HEK293 (cell line): Measurements from ENCODE around the gene JADE3.
A peak's percentile ranks its signal among the peaks of the same experiment; 100 is the strongest.

Experiments
- AEBP2 ChIP-seq: fragments of 450-650 bp; formaldehyde crosslinking; IDR thresholded peaks from 2 replicates; pipeline ENCODE4 v1.5.1; 2016; ENCODE audit warnings: missing biosample characterization, missing genetic modification characterization, borderline replicate concordance
- BCL11B ChIP-seq: fragments of 450-650 bp; formaldehyde crosslinking; IDR thresholded peaks from 2 replicates; pipeline ENCODE4 v1.5.1; 2016; ENCODE audit warnings: low read depth, missing biosample characterization, missing genetic modification characterization
- GLIS1 ChIP-seq: fragments of 450-650 bp; formaldehyde crosslinking; IDR thresholded peaks from 2 replicates; pipeline ENCODE4 v1.5.1; 2016; ENCODE audit warnings: missing biosample characterization, missing genetic modification characterization
- KLF10 ChIP-seq: fragments of 450-650 bp; IDR thresholded peaks from 2 replicates; pipeline ENCODE4 v1.5.1; 2018; ENCODE audit warnings: missing biosample characterization, mild to moderate bottlenecking, missing genetic modification characterization
- KLF8 ChIP-seq: fragments of 450-650 bp; formaldehyde crosslinking; IDR thresholded peaks from 2 replicates; pipeline ENCODE4 v1.5.1; 2016; ENCODE audit warnings: missing biosample characterization, missing genetic modification characterization
- MZF1 ChIP-seq: fragments of 450-650 bp; formaldehyde crosslinking; IDR thresholded peaks from 2 replicates; pipeline ENCODE4 v1.5.1; 2017; ENCODE audit warnings: missing biosample characterization, missing genetic modification characterization, borderline replicate concordance
- SETDB1 ChIP-seq: IDR thresholded peaks from one replicate; pipeline ENCODE4 v1.6.1; 2017; ENCODE audit warnings: mild to moderate bottlenecking, low read length, moderate library complexity, mixed read lengths; ENCODE audit not compliant: insufficient read length
- SP3 ChIP-seq: fragments of 450-650 bp; formaldehyde crosslinking; IDR thresholded peaks from 2 replicates; pipeline ENCODE4 v1.5.1; 2016; ENCODE audit warnings: missing biosample characterization, missing genetic modification characterization
- TRIM28 ChIP-seq: IDR thresholded peaks from 2 replicates; pipeline ENCODE4 v1.6.1; 2011; ENCODE audit warnings: low read length, control low read depth, borderline replicate concordance
- ZBTB1 ChIP-seq: fragments of 450-650 bp; formaldehyde crosslinking; IDR thresholded peaks from 2 replicates; pipeline ENCODE4 v1.5.1; 2016; ENCODE audit warnings: missing biosample characterization, missing genetic modification characterization
- ZBTB21 ChIP-seq: fragments of 450-650 bp; formaldehyde crosslinking; IDR thresholded peaks from 2 replicates; pipeline ENCODE4 v1.5.1; 2017; ENCODE audit warnings: missing biosample characterization, missing genetic modification characterization
- ZBTB48 ChIP-seq: fragments of 450-650 bp; formaldehyde crosslinking; IDR thresholded peaks from 2 replicates; pipeline ENCODE4 v1.5.1; 2016; ENCODE audit warnings: missing biosample characterization, missing genetic modification characterization
- ZFHX2 ChIP-seq: fragments of 450-650 bp; formaldehyde crosslinking; conservative IDR thresholded peaks from 2 replicates; pipeline ENCODE4 v1.5.1; 2016; ENCODE audit warnings: missing biosample characterization, missing genetic modification characterization
- ZNF133 ChIP-seq: fragments of 450-650 bp; formaldehyde crosslinking; IDR thresholded peaks from 2 replicates; pipeline ENCODE4 v1.5.1; 2016; ENCODE audit warnings: missing biosample characterization, missing genetic modification characterization
- ZNF184 ChIP-seq: fragments of 450-650 bp; IDR thresholded peaks from 2 replicates; pipeline ENCODE4 v1.5.1; 2018; ENCODE audit warnings: missing biosample characterization, mild to moderate bottlenecking, missing genetic modification characterization
- ZNF292 ChIP-seq: fragments of 450-650 bp; formaldehyde crosslinking; IDR thresholded peaks from 2 replicates; pipeline ENCODE4 v1.5.1; 2016; ENCODE audit warnings: low read depth, missing biosample characterization, missing genetic modification characterization, borderline replicate concordance
- ZNF302 ChIP-seq: fragments of 450-650 bp; formaldehyde crosslinking; IDR thresholded peaks from 2 replicates; pipeline ENCODE4 v1.5.1; 2016; ENCODE audit warnings: missing biosample characterization, missing genetic modification characterization, low read depth
- ZNF341 ChIP-seq: fragments of 450-650 bp; formaldehyde crosslinking; IDR thresholded peaks from 2 replicates; pipeline ENCODE4; 2016; ENCODE audit warnings: low read depth, missing biosample characterization, missing genetic modification characterization
- ZNF366 ChIP-seq: fragments of 450-650 bp; formaldehyde crosslinking; conservative IDR thresholded peaks from 2 replicates; pipeline ENCODE4 v1.5.1; 2016; ENCODE audit warnings: missing biosample characterization, missing genetic modification characterization
- ZNF391 ChIP-seq: fragments of 450-650 bp; formaldehyde crosslinking; IDR thresholded peaks from 2 replicates; pipeline ENCODE4 v1.5.1; 2016; ENCODE audit warnings: low read depth, missing biosample characterization, missing genetic modification characterization, borderline replicate concordance
- ZNF423 ChIP-seq: fragments of 450-650 bp; formaldehyde crosslinking; IDR thresholded peaks from 2 replicates; pipeline ENCODE4 v1.5.1; 2016; ENCODE audit warnings: missing biosample characterization, missing genetic modification characterization
- ZNF473 ChIP-seq: fragments of 450-650 bp; formaldehyde crosslinking; IDR thresholded peaks from 2 replicates; pipeline ENCODE4 v1.5.1; 2017; ENCODE audit warnings: missing biosample characterization, missing genetic modification characterization
- ZNF488 ChIP-seq: fragments of 450-650 bp; formaldehyde crosslinking; IDR thresholded peaks from 2 replicates; pipeline ENCODE4 v1.5.1; 2016; ENCODE audit warnings: missing biosample characterization, missing genetic modification characterization
- ZNF521 ChIP-seq: fragments of 450-650 bp; formaldehyde crosslinking; IDR thresholded peaks from 2 replicates; pipeline ENCODE4 v1.5.1; 2017; ENCODE audit warnings: missing biosample characterization, mild to moderate bottlenecking, missing genetic modification characterization
- ZNF549 ChIP-seq: fragments of 450-650 bp; IDR thresholded peaks from 2 replicates; pipeline ENCODE4 v1.5.1; 2018; ENCODE audit warnings: missing biosample characterization, missing genetic modification characterization, mild to moderate bottlenecking, inconsistent platforms, moderate library complexity
- ZNF561 ChIP-seq: fragments of 450-650 bp; IDR thresholded peaks from 2 replicates; pipeline ENCODE4 v1.5.1; 2018; ENCODE audit warnings: missing biosample characterization, missing genetic modification characterization, borderline replicate concordance
- ZNF571 ChIP-seq: fragments of 450-650 bp; formaldehyde crosslinking; IDR thresholded peaks from 2 replicates; pipeline ENCODE4 v1.5.0; 2017; ENCODE audit warnings: missing biosample characterization, missing genetic modification characterization
- ZNF596 ChIP-seq: fragments of 450-650 bp; IDR thresholded peaks from 2 replicates; pipeline ENCODE4 v1.5.0; 2018; ENCODE audit warnings: missing biosample characterization, mild to moderate bottlenecking, missing genetic modification characterization, moderate library complexity
- ZNF623 ChIP-seq: fragments of 450-650 bp; formaldehyde crosslinking; IDR thresholded peaks from 2 replicates; pipeline ENCODE4 v1.5.1; 2016; ENCODE audit warnings: missing biosample characterization, missing genetic modification characterization
- ZNF707 ChIP-seq: fragments of 450-650 bp; formaldehyde crosslinking; IDR thresholded peaks from 2 replicates; pipeline ENCODE4 v1.5.1; 2016; ENCODE audit warnings: missing biosample characterization, missing genetic modification characterization
- ZSCAN16 ChIP-seq: fragments of 450-650 bp; formaldehyde crosslinking; IDR thresholded peaks from 2 replicates; pipeline ENCODE4 v1.5.1; 2016; ENCODE audit warnings: missing biosample characterization, missing genetic modification characterization
- TF ChIP-seq, protein P1 (sequence below): fragments of 450-650 bp; IDR thresholded peaks from 2 replicates; pipeline ENCODE4 v1.5.1; 2018; ENCODE audit warnings: missing biosample characterization, missing genetic modification characterization
- TF ChIP-seq, protein P2 (sequence below): fragments of 450-650 bp; formaldehyde crosslinking; IDR thresholded peaks from 2 replicates; pipeline ENCODE4; 2016; ENCODE audit warnings: missing biosample characterization, missing genetic modification characterization
- TF ChIP-seq, protein P3 (sequence below): fragments of 450-650 bp; formaldehyde crosslinking; IDR thresholded peaks from 2 replicates; pipeline ENCODE4 v1.5.1; 2016; ENCODE audit warnings: missing biosample characterization, missing genetic modification characterization
- TF ChIP-seq, protein P4 (sequence below): fragments of 450-650 bp; formaldehyde crosslinking; IDR thresholded peaks from 2 replicates; pipeline ENCODE4 v1.5.1; 2017; ENCODE audit warnings: missing biosample characterization, missing genetic modification characterization

The JADE3 gene

DNA sequence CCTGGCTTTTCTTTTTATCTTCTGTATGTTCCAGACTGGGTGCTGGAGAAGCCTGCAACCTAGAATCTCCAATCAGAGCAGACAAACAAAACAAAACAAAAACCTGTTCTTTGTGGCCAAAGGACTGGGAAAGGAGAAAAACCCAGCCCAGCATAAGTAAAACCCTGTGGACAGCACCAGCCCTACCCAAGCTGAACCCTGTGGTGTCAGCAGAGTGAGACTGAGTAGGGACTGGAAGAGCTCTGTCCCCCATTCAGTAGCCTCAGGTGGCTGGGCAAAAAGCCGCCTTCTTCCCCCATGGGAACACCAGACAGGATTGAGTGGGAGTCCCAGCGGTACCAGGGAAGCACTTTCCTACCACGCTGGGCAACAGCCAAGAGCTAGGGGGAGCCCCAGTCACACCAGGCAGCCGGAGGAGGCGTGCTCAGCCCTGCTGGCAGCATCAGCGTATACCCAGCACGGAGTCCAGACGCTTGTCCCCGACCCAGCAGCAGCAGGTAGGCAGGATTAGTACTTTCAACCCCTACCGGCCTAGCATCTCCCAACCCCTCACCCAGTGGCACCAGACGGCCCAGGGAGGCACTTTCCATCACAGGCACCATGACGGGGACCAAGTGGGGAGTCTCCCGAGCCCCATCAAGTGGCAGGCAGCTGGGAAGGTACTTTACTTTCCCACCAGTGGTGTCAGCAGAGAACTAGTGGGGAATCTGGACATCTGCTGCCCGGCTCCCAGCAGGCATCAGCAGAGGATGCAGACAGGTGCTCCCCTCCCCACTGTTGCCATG, 8.6 kb upstream of the JADE3 start (continued):
- TF ChIP-seq, protein P1, sequence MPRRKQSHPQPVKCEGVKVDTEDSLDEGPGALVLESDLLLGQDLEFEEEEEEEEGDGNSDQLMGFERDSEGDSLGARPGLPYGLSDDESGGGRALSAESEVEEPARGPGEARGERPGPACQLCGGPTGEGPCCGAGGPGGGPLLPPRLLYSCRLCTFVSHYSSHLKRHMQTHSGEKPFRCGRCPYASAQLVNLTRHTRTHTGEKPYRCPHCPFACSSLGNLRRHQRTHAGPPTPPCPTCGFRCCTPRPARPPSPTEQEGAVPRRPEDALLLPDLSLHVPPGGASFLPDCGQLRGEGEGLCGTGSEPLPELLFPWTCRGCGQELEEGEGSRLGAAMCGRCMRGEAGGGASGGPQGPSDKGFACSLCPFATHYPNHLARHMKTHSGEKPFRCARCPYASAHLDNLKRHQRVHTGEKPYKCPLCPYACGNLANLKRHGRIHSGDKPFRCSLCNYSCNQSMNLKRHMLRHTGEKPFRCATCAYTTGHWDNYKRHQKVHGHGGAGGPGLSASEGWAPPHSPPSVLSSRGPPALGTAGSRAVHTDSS (tag by site-specific recombination), result no peak
- TF ChIP-seq ZNF133, result no peak
- TF ChIP-seq ZNF596 (tag by site-specific recombination), result no peak
- TF ChIP-seq ZBTB21 (tag by site-specific recombination), result no peak
- peak; percentile 38; the same call in 1 of the 2 replicates for TF ChIP-seq KLF8
- TF ChIP-seq ZNF707 (tag by site-specific recombination), result no peak
- TF ChIP-seq ZNF623 (tag by site-specific recombination), result no peak
- TF ChIP-seq, protein P2, sequence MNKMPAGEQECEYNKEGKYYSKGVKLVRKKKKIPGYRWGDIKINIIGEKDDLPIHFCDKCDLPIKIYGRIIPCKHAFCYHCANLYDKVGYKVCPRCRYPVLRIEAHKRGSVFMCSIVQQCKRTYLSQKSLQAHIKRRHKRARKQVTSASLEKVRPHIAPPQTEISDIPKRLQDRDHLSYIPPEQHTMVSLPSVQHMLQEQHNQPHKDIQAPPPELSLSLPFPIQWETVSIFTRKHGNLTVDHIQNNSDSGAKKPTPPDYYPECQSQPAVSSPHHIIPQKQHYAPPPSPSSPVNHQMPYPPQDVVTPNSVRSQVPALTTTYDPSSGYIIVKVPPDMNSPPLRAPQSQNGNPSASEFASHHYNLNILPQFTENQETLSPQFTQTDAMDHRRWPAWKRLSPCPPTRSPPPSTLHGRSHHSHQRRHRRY, result no peak
- TF ChIP-seq ZNF423, result peak; percentile 72; the same call in 1 of the 2 replicates
- TF ChIP-seq ZNF184, result no peak
- TF ChIP-seq SETDB1, result no peak
- no peak for TF ChIP-seq ZNF521 (tag by site-specific recombination)
- no peak for TF ChIP-seq ZNF473 (tag by site-specific recombination)
- TF ChIP-seq ZNF488 (tag by site-specific recombination), result no peak
- no peak for TF ChIP-seq KLF10 (tag by site-specific recombination)
- no peak for TF ChIP-seq BCL11B (tag by site-specific recombination)
- no peak for TF ChIP-seq ZNF302
- TF ChIP-seq SP3, result 0 out of 2 replicates have a peak, but pooled peaks have one; percentile 26
- no peak for TF ChIP-seq ZNF391
- TF ChIP-seq ZNF571, result no peak
- no peak; the same call in 1 of the 2 replicates for TF ChIP-seq TRIM28
- TF ChIP-seq ZNF341 (tag by site-specific recombination), result peak; percentile 74
- TF ChIP-seq ZNF549 (tag by site-specific recombination), result no peak
- TF ChIP-seq AEBP2, result no peak
- peak; percentile 44; the same call in 1 of the 2 replicates for TF ChIP-seq ZNF561 (tag by site-specific recombination)
- no peak for TF ChIP-seq ZBTB1 (tag by site-specific recombination)
- TF ChIP-seq ZSCAN16, result no peak
- TF ChIP-seq GLIS1 (tag by site-specific recombination), result 0 out of 2 replicates have a peak, but pooled peaks have one; percentile 24
- TF ChIP-seq ZNF292 (tag by site-specific recombination), result no peak
- no peak for TF ChIP-seq ZBTB48
- peak; percentile 82 for TF ChIP-seq ZFHX2 (tag by site-specific recombination)
- TF ChIP-seq, protein P3, sequence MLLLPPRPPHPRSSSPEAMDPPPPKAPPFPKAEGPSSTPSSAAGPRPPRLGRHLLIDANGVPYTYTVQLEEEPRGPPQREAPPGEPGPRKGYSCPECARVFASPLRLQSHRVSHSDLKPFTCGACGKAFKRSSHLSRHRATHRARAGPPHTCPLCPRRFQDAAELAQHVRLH (tag by site-specific recombination), result no peak
- TF ChIP-seq, protein P4, sequence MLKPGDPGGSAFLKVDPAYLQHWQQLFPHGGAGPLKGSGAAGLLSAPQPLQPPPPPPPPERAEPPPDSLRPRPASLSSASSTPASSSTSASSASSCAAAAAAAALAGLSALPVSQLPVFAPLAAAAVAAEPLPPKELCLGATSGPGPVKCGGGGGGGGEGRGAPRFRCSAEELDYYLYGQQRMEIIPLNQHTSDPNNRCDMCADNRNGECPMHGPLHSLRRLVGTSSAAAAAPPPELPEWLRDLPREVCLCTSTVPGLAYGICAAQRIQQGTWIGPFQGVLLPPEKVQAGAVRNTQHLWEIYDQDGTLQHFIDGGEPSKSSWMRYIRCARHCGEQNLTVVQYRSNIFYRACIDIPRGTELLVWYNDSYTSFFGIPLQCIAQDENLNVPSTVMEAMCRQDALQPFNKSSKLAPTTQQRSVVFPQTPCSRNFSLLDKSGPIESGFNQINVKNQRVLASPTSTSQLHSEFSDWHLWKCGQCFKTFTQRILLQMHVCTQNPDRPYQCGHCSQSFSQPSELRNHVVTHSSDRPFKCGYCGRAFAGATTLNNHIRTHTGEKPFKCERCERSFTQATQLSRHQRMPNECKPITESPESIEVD (tag by site-specific recombination), result no peak
- peak; percentile 88 for TF ChIP-seq MZF1 (tag by site-specific recombination)
- no peak for TF ChIP-seq ZNF366
